ENCODE results near the gene PRDX5. TPM values are rescaled to one million over a fixed set of nuclear protein-coding genes. Genes with fewer than 3 reads are reported as not detected.
A peak's percentile ranks its signal among the peaks of the same experiment; 100 is the strongest.
"Not testable (repeated sequence)": the region's sequence is repeated elsewhere in the genome, so short reads cannot be mapped to it uniquely, and the experiment has no call there.

The PRDX5 gene
- total and polyA plus RNA-seq, 8 donors, result 9.3 to 725 (median 245) TPM

DNA sequence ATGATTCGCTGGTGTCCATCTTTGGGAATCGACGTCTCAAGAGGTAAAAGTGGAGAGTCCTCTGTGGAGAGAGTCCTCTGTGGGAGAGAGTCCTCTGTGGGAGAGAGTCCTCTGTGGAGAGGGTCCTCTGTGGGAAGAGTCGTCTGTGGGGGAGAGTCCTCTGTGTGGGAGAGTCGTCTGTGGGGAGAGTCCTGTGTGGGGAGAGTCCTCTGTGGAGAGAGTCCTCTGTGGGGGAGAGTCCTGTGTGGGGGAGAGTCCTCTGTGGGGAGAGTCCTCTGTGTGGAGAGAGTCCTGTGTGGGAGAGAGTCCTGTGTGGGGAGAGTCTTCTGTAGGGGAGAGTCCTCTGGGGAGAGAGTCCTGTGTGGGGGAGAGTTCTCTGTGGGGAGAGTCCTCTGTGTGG lies 3.1 kb downstream of the PRDX5 start:
- Histone ChIP-seq H3K36me3 (peaks cover 18 to 38% (median 33%) of the 10 kb centered on the region in 4 donors), H3K4me3 (no peak overlapping the region), H3K4me1 (peaks cover 25 to 59% (median 54%) of the 10 kb centered on the region in 4 donors), H3K27me3 (no peaks in the 10 kb centered on the region), H3K9me3 (no peaks in the 10 kb centered on the region), H3K27ac (peak overlapping the region; percentile 84 to 99 (median 95))
- WGBS, 5 donors, result 64 to 74% (median 65%) methylated on average over 5 of the region's 5 CpGs
- no peak for DNase-seq
- intact Hi-C loops (cut with DNase I; ENCODE audit: low total_unique reads), result no loop called here
- TF ChIP-seq POLR2AphosphoS5 (IDR thresholded peaks at IDR 0.05), result no peak

DNA sequence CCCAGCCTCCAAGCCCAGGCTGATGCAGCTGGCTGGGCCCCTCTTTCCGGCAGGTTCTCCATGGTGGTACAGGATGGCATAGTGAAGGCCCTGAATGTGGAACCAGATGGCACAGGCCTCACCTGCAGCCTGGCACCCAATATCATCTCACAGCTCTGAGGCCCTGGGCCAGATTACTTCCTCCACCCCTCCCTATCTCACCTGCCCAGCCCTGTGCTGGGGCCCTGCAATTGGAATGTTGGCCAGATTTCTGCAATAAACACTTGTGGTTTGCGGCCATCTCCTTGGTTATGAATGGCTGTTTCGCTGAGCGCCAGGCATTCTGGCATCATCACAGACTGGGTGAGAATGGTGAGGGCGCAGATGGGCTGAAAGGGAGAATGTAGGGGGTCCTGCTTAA lies 3.6 kb downstream of the PRDX5 start:
- Histone ChIP-seq H3K9me3 (no peaks in the 10 kb centered on the region), H3K4me1 (peaks cover 22 to 54% (median 49%) of the 10 kb centered on the region in 4 donors), H3K4me3 (no peak overlapping the region), H3K27ac (peak overlapping the region; percentile 84 to 99 (median 95)), H3K36me3 (peaks cover 14 to 33% (median 28%) of the 10 kb centered on the region in 4 donors), H3K27me3 (no peaks in the 10 kb centered on the region)
- WGBS, 5 donors, result 36 to 81% (median 48%) methylated on average over 5 of the region's 5 CpGs
- DNase-seq, result peak; percentile 81 to 87
- intact Hi-C loops (cut with DNase I; ENCODE audit: low total_unique reads), result no loop called here
- peak in 2 of 3 donors; percentile 64 to 75 for TF ChIP-seq POLR2AphosphoS5 (IDR thresholded peaks at IDR 0.05)
- no peak for TF ChIP-seq EP300 (IDR thresholded peaks at IDR 0.05)

DNA sequence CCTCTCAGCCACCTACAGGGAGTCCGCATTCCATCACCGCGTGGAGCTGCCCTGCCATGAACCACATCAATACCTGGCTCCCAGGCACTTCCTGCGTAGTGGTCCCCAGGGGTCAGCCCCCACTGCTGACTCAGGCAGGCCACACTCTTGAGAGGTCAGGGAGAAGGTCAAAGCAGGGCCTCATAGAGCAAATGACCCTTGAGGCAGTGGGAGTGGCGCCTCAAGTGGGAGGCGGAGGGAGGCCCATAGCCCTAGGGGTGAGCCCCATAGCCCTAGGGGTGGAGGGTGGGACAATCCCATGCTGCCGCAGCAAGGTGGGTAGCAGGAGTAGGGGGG lies 5.0 kb downstream of the PRDX5 start:
- H3K9me3 ChIP-seq, result no peaks in the 10 kb centered on the region

DNA sequence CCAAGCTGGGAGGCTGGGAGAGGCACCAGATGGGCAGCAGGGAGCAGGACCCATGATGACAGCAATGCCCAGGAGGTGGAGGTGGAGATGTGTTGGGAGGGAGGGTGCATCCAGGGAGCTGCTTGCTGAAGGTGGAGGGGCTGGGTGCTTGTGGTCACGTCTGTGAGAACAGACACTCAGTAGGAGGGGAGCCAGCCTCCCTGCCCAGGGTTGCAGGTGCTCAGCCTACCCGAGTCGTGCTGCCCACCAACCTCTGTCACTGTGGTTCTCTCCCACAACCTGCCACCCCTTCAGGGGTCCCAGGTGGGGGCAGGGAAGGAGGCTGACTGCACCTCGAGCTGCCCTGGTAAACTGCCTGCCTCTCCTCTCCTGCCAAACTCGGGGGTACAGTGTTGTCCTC lies 5.5 kb downstream of the PRDX5 start:
- peak overlapping the region in 1 of 5 donors; percentile 11 for H3K27ac ChIP-seq
- H3K9me3 ChIP-seq, result no peaks in the 10 kb centered on the region

More for the DNA sequence above, 5.0 kb downstream of the PRDX5 start:
- WGBS, 5 donors, result 86 to 96% (median 87%) methylated on average over 7 of the region's 7 CpGs
- intact Hi-C loops (cut with DNase I; ENCODE audit: low total_unique reads), result no loop called here
- H3K4me1 ChIP-seq, result peaks cover 18 to 47% (median 44%) of the 10 kb centered on the region in 4 donors
- H3K27me3 ChIP-seq, result no peaks in the 10 kb centered on the region
- peak in 1 of 2 donors; percentile 4 for DNase-seq
- H3K27ac ChIP-seq, result peak overlapping the region in 2 of 5 donors; percentile 98 to 99
- peaks cover 14 to 33% (median 28%) of the 10 kb centered on the region in 4 donors for H3K36me3 ChIP-seq
- no peak for TF ChIP-seq EP300 (IDR thresholded peaks at IDR 0.05)
- no peak for TF ChIP-seq POLR2A (IDR thresholded peaks at IDR 0.05)
- no peak for TF ChIP-seq POLR2AphosphoS5 (IDR thresholded peaks at IDR 0.05)
- TF ChIP-seq, protein P1, sequence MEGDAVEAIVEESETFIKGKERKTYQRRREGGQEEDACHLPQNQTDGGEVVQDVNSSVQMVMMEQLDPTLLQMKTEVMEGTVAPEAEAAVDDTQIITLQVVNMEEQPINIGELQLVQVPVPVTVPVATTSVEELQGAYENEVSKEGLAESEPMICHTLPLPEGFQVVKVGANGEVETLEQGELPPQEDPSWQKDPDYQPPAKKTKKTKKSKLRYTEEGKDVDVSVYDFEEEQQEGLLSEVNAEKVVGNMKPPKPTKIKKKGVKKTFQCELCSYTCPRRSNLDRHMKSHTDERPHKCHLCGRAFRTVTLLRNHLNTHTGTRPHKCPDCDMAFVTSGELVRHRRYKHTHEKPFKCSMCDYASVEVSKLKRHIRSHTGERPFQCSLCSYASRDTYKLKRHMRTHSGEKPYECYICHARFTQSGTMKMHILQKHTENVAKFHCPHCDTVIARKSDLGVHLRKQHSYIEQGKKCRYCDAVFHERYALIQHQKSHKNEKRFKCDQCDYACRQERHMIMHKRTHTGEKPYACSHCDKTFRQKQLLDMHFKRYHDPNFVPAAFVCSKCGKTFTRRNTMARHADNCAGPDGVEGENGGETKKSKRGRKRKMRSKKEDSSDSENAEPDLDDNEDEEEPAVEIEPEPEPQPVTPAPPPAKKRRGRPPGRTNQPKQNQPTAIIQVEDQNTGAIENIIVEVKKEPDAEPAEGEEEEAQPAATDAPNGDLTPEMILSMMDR (IDR thresholded peaks at IDR 0.05), result no peak
- no peak overlapping the region for H3K4me3 ChIP-seq

DNA sequence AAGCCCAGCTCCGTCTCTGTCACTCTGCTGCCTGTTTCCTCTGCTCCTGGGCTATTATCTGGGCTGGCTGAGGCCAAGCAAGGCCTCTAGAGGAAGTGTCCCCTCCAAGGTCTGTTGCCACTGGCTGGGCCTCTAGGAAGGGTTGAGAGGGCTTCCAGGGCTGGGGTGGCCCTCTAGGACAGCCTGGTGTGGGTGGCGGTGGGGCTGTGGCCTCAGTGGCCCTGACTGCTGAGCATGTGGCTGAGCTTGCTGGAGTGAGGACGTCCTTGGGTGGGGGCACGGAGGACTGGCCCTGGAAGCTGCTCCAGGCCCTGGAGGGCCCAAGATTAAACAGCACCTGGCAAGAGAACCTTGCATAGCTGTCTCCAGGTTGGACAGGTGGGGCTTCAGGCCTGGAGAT lies 6.1 kb downstream of the PRDX5 start:
- peak overlapping the region in 1 of 5 donors; percentile 11 for H3K27ac ChIP-seq

More for the DNA sequence above, 5.5 kb downstream of the PRDX5 start:
- DNase-seq, result no peak
- Histone ChIP-seq H3K4me1 (peaks cover 18 to 47% (median 43%) of the 10 kb centered on the region in 4 donors), H3K27me3 (no peaks in the 10 kb centered on the region), H3K36me3 (peaks cover 14 to 33% (median 28%) of the 10 kb centered on the region in 4 donors), H3K4me3 (no peak overlapping the region)
- TF ChIP-seq POLR2A (IDR thresholded peaks at IDR 0.05) (no peak), EP300 (IDR thresholded peaks at IDR 0.05) (no peak), POLR2AphosphoS5 (IDR thresholded peaks at IDR 0.05) (no peak)
- TF ChIP-seq, protein P1 (IDR thresholded peaks at IDR 0.05), result no peak
- WGBS, 5 donors, result 73 to 80% (median 78%) methylated on average over 5 of the region's 5 CpGs
- intact Hi-C loops (cut with DNase I; ENCODE audit: low total_unique reads), result no loop called here

More for the DNA sequence above, 6.1 kb downstream of the PRDX5 start:
- H3K4me3 ChIP-seq; DNase-seq; intact Hi-C loops (cut with DNase I; ENCODE audit: low total_unique reads); H3K27me3 ChIP-seq; H3K9me3 ChIP-seq: not testable (repeated sequence)
- WGBS, 5 donors, result 84 to 96% (median 88%) methylated on average over 4 of the region's 4 CpGs; no CpG with 5 or more reads in 1 of the 5 donors
- H3K4me1 ChIP-seq, result peaks cover 13 to 45% (median 39%) of the 10 kb centered on the region in 4 donors
- H3K36me3 ChIP-seq, result peaks cover 14 to 33% (median 28%) of the 10 kb centered on the region in 4 donors

All from stomach (tissue), 9 donors.